ENCODE data around the gene CLEC9A.

CLEC9A gene

GRCh38 chr12:10073261-10073660 is 42.8 kb downstream of the CLEC9A start:
- no peak overlapping the region for H3K4me3 ChIP-seq (ENCODE audit: low read depth, low read length)

GRCh38 chr12:10075451-10075850 is 45.0 kb downstream of the CLEC9A start:
- H3K4me3 ChIP-seq (ENCODE audit: low read depth, low read length), result no peak overlapping the region
- no peak for TF ChIP-seq CTCF (IDR thresholded peaks at IDR 0.05; ENCODE audit: borderline replicate concordance, insufficient read depth, low read depth, low read length)

More at GRCh38 chr12:10073261-10073660, 42.8 kb downstream of the CLEC9A start:
- TF ChIP-seq CTCF (IDR thresholded peaks at IDR 0.05; ENCODE audit: borderline replicate concordance, insufficient read depth, low read depth, low read length), result no peak

- TF ChIP-seq CTCF (IDR thresholded peaks at IDR 0.05; ENCODE audit: borderline replicate concordance, insufficient read depth, low read depth, low read length), result no peak
- H3K4me3 ChIP-seq (ENCODE audit: low read depth, low read length), result no peak overlapping the region
Observed at GRCh38 chr12:10082117-10082874, 51.8 kb downstream of the CLEC9A start.

GRCh38 chr12:10084733-10085132 is 54.3 kb downstream of the CLEC9A start:
- TF ChIP-seq CTCF (IDR thresholded peaks at IDR 0.05; ENCODE audit: borderline replicate concordance, insufficient read depth, low read depth, low read length), result no peak
- H3K4me3 ChIP-seq (ENCODE audit: low read depth, low read length), result no peak overlapping the region

- TF ChIP-seq CTCF (IDR thresholded peaks at IDR 0.05; ENCODE audit: borderline replicate concordance, insufficient read depth, low read depth, low read length), result no peak
- H3K4me3 ChIP-seq (ENCODE audit: low read depth, low read length), result no peak overlapping the region
Observed at GRCh38 chr12:10086387-10086786, 55.9 kb downstream of the CLEC9A start.

GRCh38 chr12:10088031-10088430 is 57.5 kb downstream of the CLEC9A start:
- TF ChIP-seq CTCF (IDR thresholded peaks at IDR 0.05; ENCODE audit: borderline replicate concordance, insufficient read depth, low read depth, low read length), result no peak
- H3K4me3 ChIP-seq (ENCODE audit: low read depth, low read length), result no peak overlapping the region
